GM21381 (cell line): ENCODE measurements around the gene KIF25.

Experiments used
- ATAC-seq: cut with Tn5 transposase; IDR thresholded peaks from one replicate; pipeline ENCODE4 v1.9.1; 2021; ENCODE audit warnings: mild to moderate bottlenecking, moderate library complexity; ENCODE audit not compliant: unreplicated experiment

Gene KIF25

GRCh38 chr6:168047841-168048723, 50.6 kb downstream of the KIF25 start:
- no peak for ATAC-seq

GRCh38 chr6:168048724-168049025, 51.2 kb downstream of the KIF25 start:
- ATAC-seq: no peak

GRCh38 chr6:168049277-168049676, 51.8 kb downstream of the KIF25 start:
- ATAC-seq: no peak

GRCh38 chr6:168049706-168050224, 52.3 kb downstream of the KIF25 start:
- ATAC-seq: no peak

- ATAC-seq: no peak
Measured at GRCh38 chr6:168050225-168050880, 52.9 kb downstream of the KIF25 start.

GRCh38 chr6:168050881-168051586, 53.6 kb downstream of the KIF25 start:
- ATAC-seq: no peak

GRCh38 chr6:168051648-168052047, 54.2 kb downstream of the KIF25 start:
- ATAC-seq: no peak

- ATAC-seq: no peak
Measured at GRCh38 chr6:168052291-168052891, 54.9 kb downstream of the KIF25 start.

GRCh38 chr6:168053086-168053956, 55.9 kb downstream of the KIF25 start:
- ATAC-seq: no peak

- no peak for ATAC-seq
Measured at GRCh38 chr6:168053957-168054471, 56.5 kb downstream of the KIF25 start.

- ATAC-seq: no peak
Measured at GRCh38 chr6:168054765-168055560, 57.5 kb downstream of the KIF25 start.

- no peak for ATAC-seq
Measured at GRCh38 chr6:168055696-168056489, 58.4 kb downstream of the KIF25 start.

- ATAC-seq: no peak
Measured at GRCh38 chr6:168056892-168057527, 59.5 kb downstream of the KIF25 start.

- ATAC-seq: no peak
Measured at GRCh38 chr6:168057836-168058235, 60.4 kb downstream of the KIF25 start.

- no peak for ATAC-seq
Measured at GRCh38 chr6:168058691-168059551, 61.5 kb downstream of the KIF25 start.

GRCh38 chr6:168060521-168060931, 63.1 kb downstream of the KIF25 start:
- ATAC-seq: no peak
